Endothelial cell of umbilical vein (primary cell): ENCODE results near the gene KRTAP6-2.

Source experiments
- EZH2 ChIP-seq: IDR thresholded peaks from 2 replicates; pipeline ENCODE4 v1.6.1; 2012; ENCODE audit warnings: borderline replicate concordance, low read depth, mild to moderate bottlenecking, moderate library complexity, low read length, inconsistent platforms; ENCODE audit not compliant: severe bottlenecking
- MYC ChIP-seq: IDR thresholded peaks from one replicate; pipeline ENCODE4 v1.6.1; 2011; ENCODE audit warnings: mild to moderate bottlenecking, low read depth, low read length
- TF ChIP-seq, protein P1 (sequence below), 2 donors: IDR thresholded peaks; 1 replicate in 1 of 2; 2 replicates in 1 of 2; pipeline ENCODE4 v1.5.1; 2011; ENCODE audit warnings: low read length in 2 of 2, mild to moderate bottlenecking in 2 of 2, moderate library complexity in 2 of 2, control low read depth in 1 of 2, inconsistent platforms in 1 of 2, low read depth in 1 of 2; ENCODE audit not compliant: insufficient read depth in 1 of 2; ENCODE audit errors: extremely low read depth in 1 of 2

DNA sequence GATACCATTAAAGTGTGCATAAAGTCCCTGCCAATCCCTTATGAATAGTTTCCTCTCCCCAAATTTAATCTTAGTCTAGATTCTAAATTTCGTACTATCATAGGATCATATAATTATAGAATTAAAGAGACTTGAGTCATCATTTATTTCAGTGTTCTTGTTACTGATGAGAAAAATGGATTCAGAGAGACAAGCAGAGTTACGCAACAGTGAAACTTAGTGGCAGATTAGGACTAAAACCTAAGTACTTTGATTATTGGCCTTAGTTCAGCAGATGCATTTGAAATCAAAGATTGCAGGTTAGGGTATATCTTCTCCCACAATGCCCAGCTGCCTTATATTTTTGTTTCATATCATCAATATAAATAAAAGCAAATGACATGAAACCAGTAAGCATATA, 36.7 kb downstream of the KRTAP6-2 start:
- no peak for TF ChIP-seq MYC
- TF ChIP-seq, protein P1, sequence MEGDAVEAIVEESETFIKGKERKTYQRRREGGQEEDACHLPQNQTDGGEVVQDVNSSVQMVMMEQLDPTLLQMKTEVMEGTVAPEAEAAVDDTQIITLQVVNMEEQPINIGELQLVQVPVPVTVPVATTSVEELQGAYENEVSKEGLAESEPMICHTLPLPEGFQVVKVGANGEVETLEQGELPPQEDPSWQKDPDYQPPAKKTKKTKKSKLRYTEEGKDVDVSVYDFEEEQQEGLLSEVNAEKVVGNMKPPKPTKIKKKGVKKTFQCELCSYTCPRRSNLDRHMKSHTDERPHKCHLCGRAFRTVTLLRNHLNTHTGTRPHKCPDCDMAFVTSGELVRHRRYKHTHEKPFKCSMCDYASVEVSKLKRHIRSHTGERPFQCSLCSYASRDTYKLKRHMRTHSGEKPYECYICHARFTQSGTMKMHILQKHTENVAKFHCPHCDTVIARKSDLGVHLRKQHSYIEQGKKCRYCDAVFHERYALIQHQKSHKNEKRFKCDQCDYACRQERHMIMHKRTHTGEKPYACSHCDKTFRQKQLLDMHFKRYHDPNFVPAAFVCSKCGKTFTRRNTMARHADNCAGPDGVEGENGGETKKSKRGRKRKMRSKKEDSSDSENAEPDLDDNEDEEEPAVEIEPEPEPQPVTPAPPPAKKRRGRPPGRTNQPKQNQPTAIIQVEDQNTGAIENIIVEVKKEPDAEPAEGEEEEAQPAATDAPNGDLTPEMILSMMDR (IDR thresholded peaks at IDR 0.05; ENCODE audit: extremely low read depth in 1 of 2, insufficient read depth in 1 of 2, low read depth in 1 of 2, low read length in 2 of 2): no peak
- no peak for TF ChIP-seq EZH2
